Esophagus muscularis mucosa (tissue), 4 donors: ENCODE data around the gene ACTL6B. TPM values are rescaled to one million over a fixed set of nuclear protein-coding genes. Genes with fewer than 3 reads are reported as not detected.

ENCODE experiments used
- total RNA-seq, 4 donors: library from RNA; depleted of rRNA; stranded (reverse); fragments of >200 nt; gene quantifications; one replicate each; pipeline versions ENCODE4 v1.1.0 to v1.2.1, GENCODE V29; 2016

The ACTL6B gene
- total RNA-seq, 4 donors from 2014 or later, result not detected

Other genes with a start within 250 kb of the ACTL6B start
- gene ZCWPW1, start 227.7 kb downstream of the ACTL6B start, total RNA-seq, result 1 to 10 TPM; 2.9 to 7.6 (median 5.8) TPM
- gene MEPCE, start 226.6 kb downstream of the ACTL6B start, total RNA-seq, result 10 to 100 TPM; 21.2 to 44.9 (median 40.6) TPM
- gene PPP1R35, start 220.0 kb downstream of the ACTL6B start, total RNA-seq, result 10 to 100 TPM; 24.5 to 35.1 (median 27.0) TPM
- gene SPACDR, start 192.2 kb downstream of the ACTL6B start, total RNA-seq, result under 1 TPM in 1 of 4 donors, not detected in 3; 0.78 TPM
- 10 to 100 TPM; 26.2 to 51.4 (median 33.1) TPM for gene TSC22D4, start 177.2 kb downstream of the ACTL6B start, total RNA-seq
- 1 to 10 TPM; 1.7 to 3.2 (median 1.9) TPM for gene NYAP1, start 172.5 kb downstream of the ACTL6B start, total RNA-seq
- gene AGFG2, start 117.2 kb downstream of the ACTL6B start, total RNA-seq, result 10 to 100 TPM; 31.6 to 79.6 (median 35.1) TPM
- under 1 TPM in 2 of 4 donors, not detected in 2; 0.83 to 0.92 TPM for gene SAP25, start 82.5 kb downstream of the ACTL6B start, total RNA-seq
- 10 to 100 TPM; 36.2 to 53.2 (median 44.0) TPM for gene LRCH4, start 70.3 kb downstream of the ACTL6B start, total RNA-seq
- gene FBXO24, start 70.1 kb downstream of the ACTL6B start, total RNA-seq, result under 1 TPM; 0.13 to 0.83 (median 0.48) TPM
- gene PCOLCE, start 54.1 kb downstream of the ACTL6B start, total RNA-seq, result 10 to 100 TPM; 12.0 to 42.2 (median 18.3) TPM
- gene MOSPD3, start 43.9 kb downstream of the ACTL6B start, total RNA-seq, result 10 to 100 TPM in 3 of 4 donors, 1 to 10 TPM in 1; 6.6 to 16.8 (median 12.0) TPM
- gene TFR2, start 14.9 kb downstream of the ACTL6B start, total RNA-seq, result under 1 TPM in 2 of 4 donors, not detected in 2; 0.17 to 0.32 TPM
- 100 to 1,000 TPM; 150 to 229 (median 218) TPM for gene GNB2, start 17.3 kb upstream of the ACTL6B start, total RNA-seq
- gene GIGYF1, start 37.8 kb upstream of the ACTL6B start, total RNA-seq, result 10 to 100 TPM; 19.5 to 33.5 (median 30.9) TPM
- gene POP7, start 49.7 kb upstream of the ACTL6B start, total RNA-seq, result 10 to 100 TPM; 27.0 to 51.3 (median 43.7) TPM
- gene EPO, start 64.0 kb upstream of the ACTL6B start, total RNA-seq, result not detected
- not detected for gene ZAN, start 77.1 kb upstream of the ACTL6B start, total RNA-seq
- 10 to 100 TPM; 26.2 to 92.4 (median 59.0) TPM for gene EPHB4, start 171.1 kb upstream of the ACTL6B start, total RNA-seq
- 10 to 100 TPM; 15.0 to 26.0 (median 19.9) TPM for gene SLC12A9, start 196.3 kb upstream of the ACTL6B start, total RNA-seq
- gene TRIP6, start 210.9 kb upstream of the ACTL6B start, total RNA-seq, result 10 to 100 TPM; 60.2 to 89.9 (median 81.2) TPM
- gene SRRT, start 218.7 kb upstream of the ACTL6B start, total RNA-seq, result 10 to 100 TPM; 47.2 to 69.6 (median 61.7) TPM
- 1 to 10 TPM; 2.1 to 8.7 (median 5.7) TPM for gene UFSP1, start 233.3 kb upstream of the ACTL6B start, total RNA-seq
- 1 to 10 TPM; 2.5 to 4.6 (median 3.5) TPM for gene ACHE, start 239.4 kb upstream of the ACTL6B start, total RNA-seq